ENCODE results near the gene GRM6.

Gene GRM6

GRCh38 chr5:178989311-178989710 is 5.8 kb downstream of the GRM6 start:
- H3K4me1 ChIP-seq = peaks cover 0 to 2% (median 0%) of the 10 kb centered on the region in 4 donors
- no peak for DNase-seq
- intact Hi-C loops (cut with DNase I; ENCODE audit: low total_unique reads) = no loop called here
- peaks cover 15 to 74% (median 68%) of the 10 kb centered on the region in 3 donors for H3K9me3 ChIP-seq
- no peak for TF ChIP-seq CTCF (IDR thresholded peaks at IDR 0.05)
- peaks cover 0 to 18% of the 10 kb centered on the region in 2 donors for H3K27me3 ChIP-seq
- H3K36me3 ChIP-seq = peaks cover 0 to 5% (median 0%) of the 10 kb centered on the region in 3 donors
- H3K27ac ChIP-seq = no peak overlapping the region
- no peak overlapping the region for H3K4me3 ChIP-seq

GRCh38 chr5:178988436-178989220 is 6.5 kb downstream of the GRM6 start:
- Histone ChIP-seq H3K27ac (no peak overlapping the region), H3K4me1 (no peaks in the 10 kb centered on the region), H3K4me3 (no peak overlapping the region), H3K27me3 (peaks cover 0 to 11% of the 10 kb centered on the region in 2 donors), H3K9me3 (peaks cover 21 to 78% (median 75%) of the 10 kb centered on the region in 3 donors), H3K36me3 (peaks cover 0 to 5% (median 0%) of the 10 kb centered on the region in 3 donors)
- no peak for TF ChIP-seq CTCF (IDR thresholded peaks at IDR 0.05)
- no peak for DNase-seq
- intact Hi-C loops (cut with DNase I; ENCODE audit: low total_unique reads) = no loop called here

- Histone ChIP-seq H3K27ac (no peak overlapping the region), H3K4me1 (no peaks in the 10 kb centered on the region), H3K36me3 (peaks cover 0 to 5% (median 0%) of the 10 kb centered on the region in 3 donors), H3K4me3 (no peak overlapping the region), H3K27me3 (peaks cover 0 to 1% of the 10 kb centered on the region in 2 donors), H3K9me3 (peaks cover 28 to 90% (median 89%) of the 10 kb centered on the region in 3 donors)
- DNase-seq = no peak
- intact Hi-C loops (cut with DNase I; ENCODE audit: low total_unique reads) = no loop called here
- TF ChIP-seq CTCF (IDR thresholded peaks at IDR 0.05) = no peak
Observed at GRCh38 chr5:178986326-178986960, 8.7 kb downstream of the GRM6 start.

- no peak for TF ChIP-seq CTCF (IDR thresholded peaks at IDR 0.05)
- H3K27ac ChIP-seq = no peak overlapping the region
- H3K36me3 ChIP-seq = peaks cover 0 to 6% (median 4%) of the 10 kb centered on the region in 3 donors
- DNase-seq = no peak
- H3K4me1 ChIP-seq = no peaks in the 10 kb centered on the region
- intact Hi-C loops (cut with DNase I; ENCODE audit: low total_unique reads) = no loop called here
- H3K9me3 ChIP-seq = peaks cover 27 to 93% (median 90%) of the 10 kb centered on the region in 3 donors
- H3K27me3 ChIP-seq = no peaks in the 10 kb centered on the region
- no peak overlapping the region for H3K4me3 ChIP-seq
Observed at GRCh38 chr5:178984145-178985072, 10.7 kb downstream of the GRM6 start.

GRCh38 chr5:178983728-178984127 is 11.4 kb downstream of the GRM6 start:
- intact Hi-C loops (cut with DNase I; ENCODE audit: low total_unique reads) = no loop called here
- peaks cover 0 to 11% (median 10%) of the 10 kb centered on the region in 3 donors for H3K36me3 ChIP-seq
- no peak overlapping the region for H3K4me3 ChIP-seq
- DNase-seq = no peak
- no peak for TF ChIP-seq CTCF (IDR thresholded peaks at IDR 0.05)
- H3K27ac ChIP-seq = no peak overlapping the region
- no peaks in the 10 kb centered on the region for H3K4me1 ChIP-seq
- H3K9me3 ChIP-seq = peaks cover 31 to 93% (median 90%) of the 10 kb centered on the region in 3 donors
- H3K27me3 ChIP-seq = no peaks in the 10 kb centered on the region

Data from tibial artery (tissue), 4 donors.